HEK293 (cell line): Measurements from ENCODE around the gene ARPC5.

Experiments
- CTCF ChIA-PET: fragments of 350-600 bp; formaldehyde crosslinking; extraction: SDS; loops from one replicate; lab custom pipeline; 2021; ENCODE audit warnings: antibody characterized with exemption; lab: Yijun Ruan, JAX
- POLR2A ChIA-PET: fragments of 300-600 bp; formaldehyde crosslinking; extraction: SDS; loops from one replicate; lab custom pipeline; 2020; ENCODE audit warnings: antibody characterized with exemption, inconsistent platforms; lab: Yijun Ruan, JAX
- H3K27ac ChIP-seq: fragments of 200-500 bp; sonication (Bioruptor generic); 2 replicates; pipeline ENCODE4 v1.5.1; 2014; ENCODE audit warnings: low read depth, low read length, control low read depth, inconsistent platforms; ENCODE audit errors: extremely low read depth
- H3K36me3 ChIP-seq, 2 experiments: fragments of 200-500 bp in 1 of 2; sonication (Bioruptor generic) in 1 of 2; 1 replicate in 1 of 2; 2 replicates in 1 of 2; pipeline ENCODE4 v1.5.1; 2014 to 2017; ENCODE audit warnings: inconsistent platforms in 2 of 2, low read length in 2 of 2; ENCODE audit not compliant: control insufficient read depth in 2 of 2, insufficient read depth in 1 of 2
- H3K4me1 ChIP-seq: fragments of 200-500 bp; sonication (Bioruptor generic); 2 replicates; pipeline ENCODE4 v1.5.1; 2014; ENCODE audit warnings: mild to moderate bottlenecking, low read length, inconsistent platforms; ENCODE audit not compliant: control insufficient read depth, insufficient read depth
- H3K4me3 ChIP-seq: 2 replicates; pipeline ENCODE4 v1.5.1; 2011; ENCODE audit warnings: low read depth, mild to moderate bottlenecking, control low read depth, low read length, moderate library complexity
- H3K9me3 ChIP-seq: fragments of 200-500 bp; sonication (Bioruptor generic); 2 replicates; pipeline ENCODE4 v1.5.1; 2014; ENCODE audit warnings: low read depth, low read length, inconsistent platforms; ENCODE audit not compliant: control insufficient read depth, insufficient read depth
- ELK4 ChIP-seq: IDR thresholded peaks from 2 replicates; pipeline ENCODE4 v1.6.1; 2011; ENCODE audit warnings: mild to moderate bottlenecking, low read depth, low read length, borderline replicate concordance
- GLI4 ChIP-seq: fragments of 450-650 bp; formaldehyde crosslinking; IDR thresholded peaks from 2 replicates; pipeline ENCODE4 v1.5.1; 2016; ENCODE audit warnings: missing biosample characterization, missing genetic modification characterization
- KLF1 ChIP-seq: fragments of 450-650 bp; formaldehyde crosslinking; IDR thresholded peaks from 2 replicates; pipeline ENCODE4 v1.5.1; 2016; ENCODE audit warnings: missing biosample characterization, missing genetic modification characterization
- MYNN ChIP-seq: fragments of 450-650 bp; formaldehyde crosslinking; IDR thresholded peaks from 2 replicates; pipeline ENCODE4 v1.5.1; 2016; ENCODE audit warnings: missing biosample characterization, missing genetic modification characterization, borderline replicate concordance
- RBAK ChIP-seq: fragments of 450-650 bp; formaldehyde crosslinking; IDR thresholded peaks from 2 replicates; pipeline ENCODE4 v1.5.1; 2016; ENCODE audit warnings: missing biosample characterization, missing genetic modification characterization
- SCRT1 ChIP-seq: fragments of 450-650 bp; formaldehyde crosslinking; IDR thresholded peaks from 2 replicates; pipeline ENCODE4 v1.5.1; 2016; ENCODE audit warnings: missing biosample characterization, missing genetic modification characterization, borderline replicate concordance
- ZFP69B ChIP-seq: fragments of 450-650 bp; formaldehyde crosslinking; IDR thresholded peaks from 2 replicates; pipeline ENCODE4 v1.5.1; 2016; ENCODE audit warnings: missing biosample characterization, missing genetic modification characterization
- ZNF10 ChIP-seq: fragments of 450-650 bp; formaldehyde crosslinking; IDR thresholded peaks from 2 replicates; pipeline ENCODE4 v1.5.1; 2017; ENCODE audit warnings: missing biosample characterization, missing genetic modification characterization
- ZNF211 ChIP-seq: fragments of 450-650 bp; formaldehyde crosslinking; IDR thresholded peaks from 2 replicates; pipeline ENCODE4 v1.5.1; 2016; ENCODE audit warnings: low read depth, missing biosample characterization, missing genetic modification characterization
- ZNF280C ChIP-seq: fragments of 450-650 bp; formaldehyde crosslinking; IDR thresholded peaks from 2 replicates; pipeline ENCODE4 v1.5.1; 2016; ENCODE audit warnings: missing biosample characterization, missing genetic modification characterization
- ZNF404 ChIP-seq: fragments of 450-650 bp; formaldehyde crosslinking; IDR thresholded peaks from 2 replicates; pipeline ENCODE4 v1.5.1; 2017; ENCODE audit warnings: missing biosample characterization, missing genetic modification characterization
- ZNF518A ChIP-seq: fragments of 450-650 bp; formaldehyde crosslinking; conservative IDR thresholded peaks from 2 replicates; pipeline ENCODE4 v1.5.1; 2016; ENCODE audit warnings: low read depth, missing biosample characterization, missing genetic modification characterization
- ZNF560 ChIP-seq: fragments of 450-650 bp; formaldehyde crosslinking; IDR thresholded peaks from 2 replicates; pipeline ENCODE4 v1.5.1; 2017; ENCODE audit warnings: missing biosample characterization, missing genetic modification characterization, borderline replicate concordance

ARPC5 gene

GRCh38 chr1:183674339-183674738, 38.8 kb upstream of the ARPC5 start (continued):
- TF ChIP-seq ZFP69B (tag by site-specific recombination) (no peak), MYNN (tag by site-specific recombination) (no peak), GLI4 (tag by site-specific recombination) (no peak), KLF1 (tag by site-specific recombination) (no peak), ZNF560 (tag by site-specific recombination) (no peak)
- TF ChIP-seq, all 188 proteins: peak for 0

- ChIA-PET CTCF (interaction anchor here (1.1 to 4.8 kb wide), 4 partner anchors 11 to 242 kb away, joined by 4 to 32 read pairs (median 5); no protein-coding TSS in a partner anchor), POLR2A (interaction anchor here (0.6 kb wide), 1 partner anchor 74 kb away, joined by 3 read pairs; no protein-coding TSS in a partner anchor)
- H3K4me1 ChIP-seq: no peaks in the 10 kb centered on the region
- H3K27ac ChIP-seq: no peak overlapping the region
- H3K9me3 ChIP-seq: no peaks in the 10 kb centered on the region
- no peak for TF ChIP-seq ZNF560 (tag by site-specific recombination)
- TF ChIP-seq ZNF518A (tag by site-specific recombination): no peak
- H3K4me3 ChIP-seq: no peak overlapping the region
- no peaks in the 10 kb centered on the region for H3K36me3 ChIP-seq
Observed at GRCh38 chr1:183673605-183674323, 38.2 kb upstream of the ARPC5 start.

- no peaks in the 10 kb centered on the region for H3K4me1 ChIP-seq
- H3K4me3 ChIP-seq: no peak overlapping the region
- H3K36me3 ChIP-seq: no peaks in the 10 kb centered on the region
- no peak overlapping the region for H3K27ac ChIP-seq
- CTCF ChIA-PET: interaction anchor here (0.7 to 0.9 kb wide), 3 partner anchors 10 to 54 kb away, joined by 3 to 7 read pairs (median 4); no protein-coding TSS in a partner anchor
- POLR2A ChIA-PET: no interaction called here
- no peaks in the 10 kb centered on the region for H3K9me3 ChIP-seq
- no peak for TF ChIP-seq ZNF560 (tag by site-specific recombination)
- TF ChIP-seq ZNF404 (tag by site-specific recombination): no peak
- TF ChIP-seq SCRT1 (tag by site-specific recombination): no peak
- TF ChIP-seq ZNF10 (tag by site-specific recombination): no peak
- TF ChIP-seq ZNF211: no peak
- no peak for TF ChIP-seq ELK4
- TF ChIP-seq ZNF280C: no peak
- TF ChIP-seq RBAK: no peak
Observed at GRCh38 chr1:183670169-183670568, 34.6 kb upstream of the ARPC5 start.
